ENCODE results near the gene ONECUT2.
"Not testable (repeated sequence)": the region's sequence is repeated elsewhere in the genome, so short reads cannot be mapped to it uniquely, and the experiment has no call there.

ONECUT2 gene

GRCh38 chr18:57434536-57435494 is at the start of gene ONECUT2:
Gene ONECUT2, plus strand, starts transcription at chr18:57435374. Its CDS starts 343 bp downstream, at chr18:57435717.
- H3K27me3 Mint-ChIP-seq = peaks cover 56% of the 10 kb centered on the region

DNA sequence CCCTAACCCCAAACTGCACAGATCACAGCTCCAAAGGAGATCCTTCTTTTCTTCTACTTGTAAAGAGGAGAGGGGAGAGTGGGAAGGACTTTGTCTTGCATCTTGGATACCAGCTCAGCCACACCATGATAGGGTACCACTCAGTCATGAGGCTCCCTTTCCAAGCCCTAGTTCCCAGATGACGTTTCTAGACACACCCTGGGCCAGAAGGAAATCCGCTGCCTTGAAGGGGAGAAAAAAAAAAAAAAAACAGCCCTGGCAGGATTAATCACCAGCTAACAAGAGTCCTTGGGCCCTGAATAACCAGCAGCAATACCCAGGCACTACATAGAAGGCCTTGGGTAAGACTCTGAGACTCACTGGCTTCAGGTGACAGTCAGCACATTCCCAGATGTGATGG is 45.9 kb upstream of the ONECUT2 start:
- Mint-ChIP-seq H3K4me3 (no peak overlapping the region), H3K9me3 (ENCODE audit: low read depth) (no peaks in the 10 kb centered on the region)

More at GRCh38 chr18:57434536-57435494, at the start of gene ONECUT2:
- no peak within 1 kb of the TSS for H3K27ac Mint-ChIP-seq
- peak within 1 kb of the TSS; percentile 78 for H3K4me3 Mint-ChIP-seq
- no peaks in the 10 kb centered on the region for H3K9me3 Mint-ChIP-seq (ENCODE audit: low read depth)
- peaks cover 49% of the 10 kb centered on the region for H3K4me1 Mint-ChIP-seq (ENCODE audit: low read depth)
- H3K36me3 Mint-ChIP-seq = no peaks in the 10 kb centered on the region

GRCh38 chr18:57390044-57390443 is 45.1 kb upstream of the ONECUT2 start:
- no peak overlapping the region for H3K27ac Mint-ChIP-seq
- peaks cover 2% of the 10 kb centered on the region for H3K9me3 Mint-ChIP-seq (ENCODE audit: low read depth)
- no peak overlapping the region for H3K4me3 Mint-ChIP-seq
- peaks cover 11% of the 10 kb centered on the region for H3K27me3 Mint-ChIP-seq
- no peaks in the 10 kb centered on the region for H3K36me3 Mint-ChIP-seq
- H3K4me1 Mint-ChIP-seq (ENCODE audit: low read depth) = no peaks in the 10 kb centered on the region

More for the DNA sequence above, 45.9 kb upstream of the ONECUT2 start:
- no peaks in the 10 kb centered on the region for H3K4me1 Mint-ChIP-seq (ENCODE audit: low read depth)
- no peaks in the 10 kb centered on the region for H3K36me3 Mint-ChIP-seq
- H3K27ac Mint-ChIP-seq = no peak overlapping the region
- H3K27me3 Mint-ChIP-seq = peaks cover 11% of the 10 kb centered on the region

- not testable (repeated sequence) for H3K36me3 Mint-ChIP-seq
- H3K9me3 Mint-ChIP-seq (ENCODE audit: low read depth) = peaks cover 12% of the 10 kb centered on the region
Measured at GRCh38 chr18:57394749-57395148, 40.4 kb upstream of the ONECUT2 start.

DNA sequence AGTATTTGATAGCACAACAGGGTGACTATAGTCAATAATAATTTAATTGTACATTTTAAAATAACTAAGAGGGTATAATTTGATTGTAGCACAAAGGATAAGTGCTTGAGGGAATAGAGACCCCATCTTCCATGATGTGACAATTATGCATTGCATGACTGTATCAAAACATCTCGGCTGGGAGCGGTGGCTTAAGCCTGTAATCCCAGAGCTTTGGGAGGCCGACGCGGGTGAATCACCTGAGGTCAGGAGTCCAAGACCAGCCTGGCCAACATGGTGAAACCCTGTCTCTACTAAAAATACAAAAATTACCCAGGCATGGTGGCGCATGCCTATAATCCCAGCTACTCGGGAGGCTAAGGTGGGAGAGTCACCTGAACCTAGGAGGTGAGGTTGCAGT is 38.3 kb upstream of the ONECUT2 start:
- not testable (repeated sequence) for H3K4me3 Mint-ChIP-seq; H3K27ac Mint-ChIP-seq; H3K4me1 Mint-ChIP-seq (ENCODE audit: low read depth); H3K36me3 Mint-ChIP-seq
- H3K9me3 Mint-ChIP-seq (ENCODE audit: low read depth) = peaks cover 12% of the 10 kb centered on the region
- peaks cover 15% of the 10 kb centered on the region for H3K27me3 Mint-ChIP-seq

More at GRCh38 chr18:57394749-57395148, 40.4 kb upstream of the ONECUT2 start:
- H3K4me1 Mint-ChIP-seq (ENCODE audit: low read depth); H3K4me3 Mint-ChIP-seq; H3K27ac Mint-ChIP-seq: not testable (repeated sequence)
- H3K27me3 Mint-ChIP-seq = peaks cover 15% of the 10 kb centered on the region

- Mint-ChIP-seq H3K4me1 (ENCODE audit: low read depth) (no peaks in the 10 kb centered on the region), H3K27ac (no peak overlapping the region), H3K4me3 (no peak overlapping the region), H3K9me3 (ENCODE audit: low read depth) (peaks cover 12% of the 10 kb centered on the region), H3K27me3 (peaks cover 19% of the 10 kb centered on the region), H3K36me3 (no peaks in the 10 kb centered on the region)
Measured at GRCh38 chr18:57397440-57398132, 37.6 kb upstream of the ONECUT2 start.

DNA sequence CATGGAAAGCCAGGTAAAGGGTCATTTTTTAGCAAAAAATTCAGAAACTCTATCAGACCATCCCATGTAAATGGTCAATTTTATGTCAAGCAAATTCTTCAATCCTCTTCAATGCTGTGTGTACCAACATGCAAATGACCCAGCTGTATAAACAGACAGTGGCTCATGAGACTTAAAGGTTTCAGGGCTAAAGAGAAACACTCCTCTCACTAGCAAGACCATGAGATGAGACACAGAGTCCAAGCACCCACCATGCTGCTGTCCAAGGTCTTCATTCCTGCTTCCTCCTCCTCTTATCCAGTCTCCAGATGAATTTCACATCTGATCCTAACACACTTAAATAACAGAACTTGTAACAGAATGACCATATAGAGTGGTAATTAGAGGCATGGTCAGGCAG is 30.8 kb upstream of the ONECUT2 start:
- no peak overlapping the region for H3K4me3 Mint-ChIP-seq
- H3K9me3 Mint-ChIP-seq (ENCODE audit: low read depth) = peaks cover 11% of the 10 kb centered on the region
- peaks cover 32% of the 10 kb centered on the region for H3K27me3 Mint-ChIP-seq
- no peak overlapping the region for H3K27ac Mint-ChIP-seq
- no peaks in the 10 kb centered on the region for H3K4me1 Mint-ChIP-seq (ENCODE audit: low read depth)
- no peaks in the 10 kb centered on the region for H3K36me3 Mint-ChIP-seq

DNA sequence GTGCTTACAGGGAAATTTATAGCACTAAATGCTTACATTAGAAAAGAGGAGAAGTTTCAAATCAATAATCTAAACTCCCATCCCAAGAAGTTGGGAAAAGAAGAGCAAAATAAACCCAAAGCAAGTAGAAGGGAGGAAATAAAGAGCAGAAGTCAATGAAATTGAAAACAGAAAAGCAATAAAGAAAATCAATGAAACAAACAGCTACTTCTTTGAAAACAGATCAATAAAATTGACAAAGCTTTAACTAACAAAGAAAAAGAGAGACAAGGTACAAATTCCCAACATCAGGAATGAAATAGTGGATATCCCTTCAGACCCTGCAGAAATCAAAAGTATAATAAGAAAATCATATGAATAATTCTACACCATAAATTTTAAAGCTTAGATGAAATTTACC is 25.5 kb upstream of the ONECUT2 start:
- Mint-ChIP-seq H3K4me1 (ENCODE audit: low read depth) (no peaks in the 10 kb centered on the region), H3K36me3 (no peaks in the 10 kb centered on the region), H3K4me3 (no peak overlapping the region), H3K9me3 (ENCODE audit: low read depth) (peaks cover 11% of the 10 kb centered on the region), H3K27ac (no peak overlapping the region), H3K27me3 (peaks cover 16% of the 10 kb centered on the region)

DNA sequence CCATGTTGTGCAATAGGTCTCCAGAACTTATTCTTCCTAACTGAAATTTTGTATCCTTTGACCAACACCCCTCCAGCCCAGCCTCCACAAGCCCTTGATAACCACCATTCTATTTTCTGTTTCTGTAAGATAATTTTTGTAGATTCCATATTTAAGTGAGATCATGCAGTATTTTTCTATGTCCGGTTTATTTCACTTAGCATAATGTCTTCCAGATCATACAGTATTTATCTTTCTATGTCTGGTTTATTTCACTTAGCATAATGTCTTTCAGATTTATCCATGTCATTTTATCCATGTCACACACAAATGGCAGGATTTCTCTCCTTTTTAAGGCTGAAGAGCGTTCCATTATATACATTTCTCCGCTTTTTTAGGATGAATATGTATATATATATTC is 24.4 kb upstream of the ONECUT2 start:
- Mint-ChIP-seq H3K9me3 (ENCODE audit: low read depth) (peaks cover 11% of the 10 kb centered on the region), H3K4me1 (ENCODE audit: low read depth) (no peaks in the 10 kb centered on the region), H3K36me3 (no peaks in the 10 kb centered on the region), H3K27ac (no peak overlapping the region), H3K27me3 (peaks cover 18% of the 10 kb centered on the region), H3K4me3 (no peak overlapping the region)

DNA sequence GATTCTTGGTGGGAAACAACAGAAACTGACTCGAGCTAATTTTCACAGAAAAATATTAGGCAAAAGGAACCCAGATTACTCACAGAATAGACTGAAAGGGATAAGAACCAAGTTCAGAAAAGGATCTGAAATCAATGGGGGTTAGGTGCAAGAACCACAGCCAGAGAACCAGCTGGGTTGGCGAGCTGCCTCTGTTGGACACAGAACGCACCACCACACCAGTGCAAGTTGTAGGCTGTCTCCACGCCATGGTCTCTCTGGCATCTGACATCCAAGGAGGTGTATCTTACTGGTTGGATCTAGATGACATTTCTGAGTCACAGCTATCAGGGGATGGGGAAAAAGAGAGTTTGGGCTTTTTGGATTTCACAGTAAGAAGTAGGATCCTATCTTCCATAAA is 18.6 kb upstream of the ONECUT2 start:
- H3K9me3 Mint-ChIP-seq (ENCODE audit: low read depth) = peaks cover 10% of the 10 kb centered on the region

DNA sequence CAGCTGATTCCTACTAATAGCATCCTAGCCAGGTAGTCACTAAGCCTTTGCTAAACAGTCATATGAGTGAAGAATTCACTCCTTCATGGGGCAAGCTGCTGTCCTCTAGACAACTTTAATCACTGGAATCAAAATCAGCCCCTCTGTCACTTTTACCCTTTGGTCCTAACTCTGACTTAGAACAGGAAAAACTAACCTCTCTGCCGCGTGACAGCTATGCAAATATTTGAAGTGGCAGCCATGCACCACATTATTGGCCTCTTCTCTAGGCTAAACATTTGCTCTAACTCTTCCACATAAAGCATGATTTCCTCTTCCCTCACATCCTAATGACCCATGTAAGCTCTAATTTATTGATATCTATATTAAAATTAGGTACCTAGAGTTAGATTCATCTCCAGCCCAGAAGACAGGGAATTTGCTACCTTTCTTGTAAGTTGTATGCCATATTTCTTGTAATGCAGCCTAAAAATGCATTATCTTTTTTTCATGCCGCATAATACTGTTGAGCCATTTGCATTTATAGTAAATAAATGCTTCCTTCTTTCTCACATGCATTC is 12.8 kb upstream of the ONECUT2 start:
- Mint-ChIP-seq H3K9me3 (ENCODE audit: low read depth) (peaks cover 11% of the 10 kb centered on the region), H3K4me3 (no peak overlapping the region), H3K36me3 (peaks cover 5% of the 10 kb centered on the region), H3K27ac (no peak overlapping the region), H3K4me1 (ENCODE audit: low read depth) (peaks cover 6% of the 10 kb centered on the region), H3K27me3 (peaks cover 41% of the 10 kb centered on the region)

More for the DNA sequence above, 18.6 kb upstream of the ONECUT2 start:
- H3K4me3 Mint-ChIP-seq = no peak overlapping the region
- H3K36me3 Mint-ChIP-seq = peaks cover 3% of the 10 kb centered on the region
- H3K27me3 Mint-ChIP-seq = peaks cover 29% of the 10 kb centered on the region
- H3K4me1 Mint-ChIP-seq (ENCODE audit: low read depth) = no peaks in the 10 kb centered on the region
- no peak overlapping the region for H3K27ac Mint-ChIP-seq

DNA sequence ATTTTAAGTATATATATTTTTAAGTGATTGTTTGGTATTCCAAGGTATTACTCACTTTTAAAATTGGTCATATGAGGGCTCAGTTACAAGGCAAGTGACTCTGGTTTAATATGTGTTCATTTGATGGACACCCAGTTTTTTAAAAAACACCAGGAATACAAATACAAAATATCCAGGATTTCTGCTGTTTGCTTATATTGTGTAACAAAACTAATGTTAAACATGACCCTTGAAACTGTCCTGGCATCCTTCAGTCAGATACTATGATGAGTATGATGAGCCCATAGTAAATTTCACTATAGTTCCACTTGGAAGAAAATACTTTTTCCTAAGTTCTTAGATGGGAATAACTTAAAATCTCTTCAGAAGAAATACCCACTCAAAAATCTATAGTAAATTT is 11.4 kb upstream of the ONECUT2 start:
- Mint-ChIP-seq H3K9me3 (ENCODE audit: low read depth) (peaks cover 11% of the 10 kb centered on the region), H3K36me3 (peaks cover 5% of the 10 kb centered on the region), H3K27me3 (peaks cover 41% of the 10 kb centered on the region), H3K27ac (no peak overlapping the region), H3K4me1 (ENCODE audit: low read depth) (peaks cover 6% of the 10 kb centered on the region), H3K4me3 (no peak overlapping the region)

- H3K27ac Mint-ChIP-seq = no peak overlapping the region
- peaks cover 44% of the 10 kb centered on the region for H3K27me3 Mint-ChIP-seq
- H3K4me1 Mint-ChIP-seq (ENCODE audit: low read depth) = peaks cover 19% of the 10 kb centered on the region
- peaks cover 10% of the 10 kb centered on the region for H3K36me3 Mint-ChIP-seq
- H3K9me3 Mint-ChIP-seq (ENCODE audit: low read depth) = peaks cover 11% of the 10 kb centered on the region
- H3K4me3 Mint-ChIP-seq = no peak overlapping the region
Measured at GRCh38 chr18:57425096-57425495, 10.1 kb upstream of the ONECUT2 start.

GRCh38 chr18:57426187-57426586 is 9.0 kb upstream of the ONECUT2 start:
- Mint-ChIP-seq H3K4me3 (no peak overlapping the region), H3K4me1 (ENCODE audit: low read depth) (peaks cover 22% of the 10 kb centered on the region), H3K27me3 (peaks cover 43% of the 10 kb centered on the region), H3K9me3 (ENCODE audit: low read depth) (peaks cover 4% of the 10 kb centered on the region), H3K36me3 (peaks cover 7% of the 10 kb centered on the region), H3K27ac (no peak overlapping the region)

All from activated naive CD8-positive, alpha-beta T cell (primary cell).